ENCODE measurements around the gene DPP10.

Gene DPP10

DNA sequence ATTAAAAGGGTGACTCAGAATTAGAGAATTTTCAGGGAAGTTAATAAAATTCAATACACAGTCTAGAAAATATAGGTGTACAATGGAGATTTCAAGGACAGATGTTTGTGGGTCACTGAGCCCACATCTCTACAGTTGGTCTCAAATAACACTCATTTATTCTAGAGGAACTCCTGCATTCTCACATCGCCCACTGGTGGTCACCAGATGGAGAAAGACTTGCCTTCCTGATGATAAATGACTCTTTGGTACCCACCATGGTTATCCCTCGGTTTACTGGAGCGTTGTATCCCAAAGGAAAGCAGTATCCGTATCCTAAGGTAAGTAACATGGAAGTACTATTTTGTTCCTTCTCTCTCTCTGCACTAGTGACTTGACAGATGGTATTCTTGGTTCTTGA lies 1297.1 kb downstream of the DPP10 start:
- DNase-seq (ENCODE audit: low read depth) = no peak

DNA sequence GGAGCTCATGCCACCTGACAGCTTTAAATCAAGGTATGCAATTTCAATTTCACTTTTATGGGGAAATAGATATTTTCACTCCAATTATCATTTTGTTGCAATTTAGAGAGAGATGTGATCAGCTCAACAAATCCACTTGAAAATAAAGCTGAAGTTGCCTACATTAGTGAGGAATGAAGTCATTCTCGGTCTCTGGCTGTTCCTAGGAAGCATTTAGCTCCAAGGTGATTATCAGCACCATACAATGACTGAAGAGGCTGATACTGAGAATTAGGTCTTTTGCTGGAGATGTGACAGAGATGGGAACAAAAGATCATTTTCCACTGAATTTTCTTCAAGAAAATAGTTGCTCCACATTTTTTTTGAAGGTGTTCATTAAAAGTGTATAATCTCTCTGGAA lies 1303.7 kb downstream of the DPP10 start:
- no peak for DNase-seq (ENCODE audit: low read depth)

DNA sequence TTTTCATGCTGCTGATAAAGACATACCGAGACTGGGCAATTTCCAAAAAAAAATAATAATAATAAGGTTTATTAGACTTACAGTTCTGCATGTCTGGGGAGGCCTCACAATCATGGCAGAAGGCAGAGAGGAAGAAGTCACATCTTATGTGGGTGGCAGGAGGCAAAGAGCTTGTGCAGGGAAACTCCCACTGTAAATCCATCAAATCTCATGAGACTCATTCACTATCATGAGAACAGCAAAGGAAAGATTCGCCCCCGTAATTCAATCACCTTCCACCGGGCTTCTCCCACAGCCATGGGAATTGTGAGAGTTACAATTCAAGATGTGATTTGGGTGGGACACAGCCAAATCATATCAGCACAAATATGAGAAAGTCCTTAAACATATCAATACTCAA lies 1314.8 kb downstream of the DPP10 start:
- DNase-seq (ENCODE audit: low read depth) = no peak

DNA sequence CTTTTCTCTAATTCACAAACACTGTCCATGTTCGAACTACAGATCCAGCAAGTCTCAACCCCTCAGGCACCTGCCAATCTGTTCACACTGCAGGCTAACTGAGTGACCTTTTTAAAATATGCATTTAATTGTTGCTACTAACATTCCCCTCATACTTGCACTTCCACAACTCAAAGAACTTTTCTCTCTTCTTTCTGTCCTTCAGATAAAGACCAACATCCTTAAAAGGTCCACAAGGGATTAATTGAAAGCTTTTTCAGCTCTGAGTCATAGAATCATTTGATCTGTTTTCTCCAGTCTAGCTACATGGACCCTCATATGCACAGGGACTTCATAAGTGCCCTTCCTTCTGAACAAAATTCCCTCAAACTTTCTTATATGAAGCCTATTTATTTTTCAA lies 1321.2 kb downstream of the DPP10 start:
- no peak for DNase-seq (ENCODE audit: low read depth)

DNA sequence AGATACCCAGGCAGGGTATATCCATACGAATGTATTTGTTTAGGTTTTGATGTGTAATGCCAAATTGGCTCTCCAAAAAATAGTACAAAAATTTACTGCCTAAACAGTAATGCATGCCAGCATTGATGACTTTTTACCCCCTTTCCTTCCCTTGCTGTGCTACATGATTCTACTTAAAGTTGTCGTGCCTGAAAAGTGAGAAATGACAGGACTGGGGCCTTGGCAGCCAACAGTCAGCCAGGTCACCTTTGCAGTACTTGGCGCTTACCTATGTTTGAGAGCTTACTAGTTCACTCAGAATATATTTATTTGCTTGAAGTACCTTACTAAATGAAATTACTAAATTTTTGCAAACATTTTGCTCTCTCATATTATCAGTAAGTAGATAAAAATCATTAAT lies 1329.1 kb downstream of the DPP10 start:
- no peak for DNase-seq (ENCODE audit: low read depth)

DNA sequence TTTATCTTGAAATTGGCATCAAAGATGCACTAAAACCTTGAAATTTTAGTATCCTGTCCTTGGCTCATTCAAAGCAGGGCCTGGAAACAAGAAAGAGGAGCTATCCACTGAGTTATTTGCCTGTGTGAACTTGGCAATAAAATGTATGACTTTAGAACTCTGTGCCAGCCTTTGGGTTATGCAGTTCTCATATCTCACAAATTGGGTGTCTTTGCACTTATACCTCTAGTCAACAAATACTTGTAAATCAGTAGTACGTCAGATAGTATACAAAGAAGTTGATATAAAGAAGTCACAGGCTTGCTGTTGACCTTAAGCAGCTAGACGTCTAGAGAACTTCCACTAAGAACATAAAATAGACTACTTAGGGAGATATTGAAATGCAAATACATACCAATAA lies 1331.9 kb downstream of the DPP10 start:
- DNase-seq (ENCODE audit: low read depth) = no peak

DNA sequence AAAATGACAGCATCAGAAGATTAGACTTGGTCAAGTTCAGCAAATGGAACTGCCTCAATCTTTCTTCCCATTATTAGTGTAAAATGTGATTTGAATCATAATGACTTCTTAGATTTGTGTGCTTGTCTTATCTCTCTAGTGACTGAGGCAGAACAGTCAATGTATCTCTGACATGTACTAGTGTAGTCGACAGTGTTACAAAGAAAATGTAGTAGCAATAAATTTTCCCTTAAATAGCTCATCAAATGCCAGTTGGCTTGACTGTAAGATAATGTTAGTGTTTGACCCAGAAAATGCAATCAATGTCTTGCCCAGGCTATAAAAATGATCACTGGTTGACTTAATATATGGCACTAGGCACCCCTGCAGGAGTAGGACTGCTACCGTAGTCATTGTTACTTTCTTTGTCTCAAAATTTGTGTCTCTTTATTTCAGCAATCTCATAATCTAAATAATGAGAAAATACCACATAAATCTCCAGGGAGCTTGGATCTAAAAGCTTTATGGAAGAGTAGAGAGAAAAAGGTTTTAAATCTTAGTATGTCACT lies 1336.7 kb downstream of the DPP10 start:
- DNase-seq (ENCODE audit: low read depth) = no peak

DNA sequence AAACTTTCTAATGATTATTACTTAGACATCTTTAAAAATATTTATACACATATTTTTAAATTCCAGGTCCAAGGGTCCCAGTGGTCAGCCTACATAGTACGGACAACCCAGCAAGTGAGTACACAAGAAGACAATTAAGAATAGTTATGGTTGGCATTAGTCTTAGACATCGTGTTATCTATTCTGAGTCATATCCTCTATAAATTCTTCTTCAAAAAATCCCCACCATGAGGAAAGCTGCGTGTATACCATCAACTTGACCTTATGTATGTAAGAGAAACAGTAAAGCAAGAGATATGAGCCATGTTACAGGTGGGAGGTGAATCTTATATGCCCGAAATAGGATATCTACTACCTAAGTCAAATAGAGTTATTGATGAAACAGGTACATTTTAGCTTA lies 1339.8 kb downstream of the DPP10 start:
- DNase-seq (ENCODE audit: low read depth) = no peak

DNA sequence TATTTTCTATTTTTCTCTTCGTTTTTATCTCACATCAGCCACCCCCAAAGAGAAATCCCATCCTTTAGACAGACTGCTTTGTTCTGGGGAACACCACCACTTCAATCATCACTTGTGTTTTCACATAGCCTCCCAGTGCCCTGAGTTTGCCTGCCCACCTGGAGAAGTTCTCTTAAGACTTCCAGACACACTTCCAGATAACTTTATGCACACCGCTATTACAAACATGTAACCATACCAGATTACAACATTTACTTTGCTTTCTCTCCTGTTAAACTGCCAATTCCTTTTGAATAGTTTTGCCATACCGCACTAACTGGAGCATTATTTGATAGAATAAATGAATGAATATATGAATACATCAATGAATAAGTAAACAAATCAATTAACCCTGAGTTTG lies 1353.6 kb downstream of the DPP10 start:
- no peak for DNase-seq (ENCODE audit: low read depth)

DNA sequence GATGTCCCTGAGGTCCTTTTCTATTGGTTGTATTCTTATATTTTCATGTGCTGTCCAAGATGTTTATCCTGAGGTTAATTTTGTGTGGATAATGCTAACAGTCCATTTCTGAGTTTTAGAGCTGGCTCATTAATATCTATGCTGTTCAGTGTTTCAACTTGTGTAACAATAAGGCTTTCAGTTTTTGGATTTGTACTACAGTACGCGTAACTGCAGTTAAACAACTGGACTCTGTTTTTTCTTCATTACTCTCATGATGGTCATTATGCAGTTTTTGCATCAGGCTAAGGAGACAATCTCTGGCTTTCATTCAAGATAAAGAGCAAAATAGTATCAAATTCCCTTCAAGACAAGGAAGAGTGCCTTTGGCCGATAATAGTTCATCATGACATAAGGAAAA lies 1364.8 kb downstream of the DPP10 start:
- DNase-seq (ENCODE audit: low read depth) = no peak

DNA sequence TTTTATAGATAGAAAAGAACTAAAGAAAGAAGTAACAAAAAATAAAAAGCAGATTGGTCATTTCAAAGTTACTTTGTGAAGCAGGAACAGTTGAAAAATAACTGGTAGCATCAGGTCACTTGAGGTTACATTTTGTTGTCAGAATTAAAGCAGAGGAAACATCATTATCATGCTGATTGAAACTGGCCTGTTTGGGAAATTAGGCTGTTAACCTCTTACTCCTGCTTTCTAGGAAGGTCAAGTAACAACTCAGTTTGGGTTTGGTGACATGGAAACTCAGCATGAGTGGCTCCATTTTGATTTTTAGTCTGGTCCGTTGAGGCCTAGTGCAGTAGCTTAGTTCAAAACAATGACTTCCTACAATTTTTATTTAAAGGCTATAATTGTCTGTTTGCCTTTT lies 1383.5 kb downstream of the DPP10 start:
- DNase-seq (ENCODE audit: low read depth) = no peak

DNA sequence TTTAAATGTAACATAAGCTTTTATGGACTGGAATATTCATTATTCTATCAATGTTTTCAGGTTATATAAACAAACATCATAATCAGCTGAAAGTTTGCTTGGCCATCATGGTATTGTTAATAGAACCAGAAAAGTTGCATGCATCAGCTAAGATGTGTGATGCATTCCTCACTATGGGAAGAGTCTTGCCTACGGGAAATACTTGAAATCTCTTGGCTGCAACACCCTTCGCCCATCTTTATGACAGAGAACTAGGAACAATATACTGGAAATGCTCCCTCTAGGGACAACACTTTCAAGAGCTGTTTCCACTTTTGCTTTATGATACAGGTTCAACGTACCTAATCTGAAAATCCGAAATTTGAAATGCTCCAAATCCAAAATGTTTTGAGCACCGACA lies 1390.8 kb downstream of the DPP10 start:
- no peak for DNase-seq (ENCODE audit: low read depth)

DNA sequence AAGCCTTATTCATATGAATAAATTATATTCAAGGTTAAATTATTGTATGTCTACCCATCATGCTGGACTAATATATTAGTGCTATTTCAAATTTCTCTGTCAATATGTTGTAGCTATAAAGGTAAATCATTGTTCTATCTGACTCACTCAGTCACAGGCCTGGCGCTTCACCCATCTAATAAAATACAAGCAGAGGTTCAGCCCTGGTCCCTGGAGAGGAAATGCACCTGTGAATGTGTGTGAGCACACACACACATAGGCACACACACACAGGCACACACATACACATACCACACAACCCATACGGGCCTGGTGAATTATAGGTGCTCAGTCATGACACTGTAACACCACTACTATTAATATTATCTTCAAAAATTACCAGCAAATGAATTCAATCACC lies 1396.1 kb downstream of the DPP10 start:
- no peak for DNase-seq (ENCODE audit: low read depth)

DNA sequence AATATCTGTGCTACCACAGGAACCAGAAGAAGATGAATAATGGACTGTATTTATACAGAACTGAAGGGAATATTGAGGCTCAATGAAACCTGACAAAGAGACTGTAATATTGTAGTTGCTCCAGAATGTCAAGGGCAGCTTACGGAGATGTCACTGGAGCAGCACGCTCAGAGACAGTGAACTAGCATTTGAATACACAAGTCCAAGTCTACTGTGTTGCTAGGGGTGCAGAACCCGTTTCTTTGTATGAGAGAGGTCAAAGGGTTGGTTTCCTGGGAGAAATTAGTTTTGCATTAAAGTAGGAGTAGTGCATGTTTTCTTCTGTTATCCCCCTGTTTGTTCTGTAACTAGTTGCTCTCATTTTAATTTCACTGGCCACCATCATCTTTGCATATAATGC lies 1399.9 kb downstream of the DPP10 start:
- no peak for DNase-seq (ENCODE audit: low read depth)

DNA sequence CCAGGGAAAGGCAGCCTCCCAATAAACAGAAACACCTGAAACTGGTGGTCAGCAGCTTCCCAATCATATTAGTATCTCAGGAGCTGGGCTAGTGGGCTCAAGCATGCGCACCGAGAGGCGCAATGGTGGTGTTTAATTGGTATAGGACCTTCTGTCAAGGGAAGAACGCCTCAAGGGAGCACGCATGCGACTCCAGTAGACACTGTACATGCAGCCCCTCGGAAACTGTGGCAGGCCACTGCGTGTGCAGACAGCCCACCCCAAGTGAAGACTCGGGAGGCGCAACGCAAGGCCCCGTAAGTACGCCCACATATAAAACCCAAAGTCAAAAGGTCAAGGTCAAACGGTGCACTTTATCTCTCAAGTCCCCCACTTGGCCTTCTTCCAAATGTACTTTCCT lies 1405.8 kb downstream of the DPP10 start:
- DNase-seq (ENCODE audit: low read depth) = no peak

DNA sequence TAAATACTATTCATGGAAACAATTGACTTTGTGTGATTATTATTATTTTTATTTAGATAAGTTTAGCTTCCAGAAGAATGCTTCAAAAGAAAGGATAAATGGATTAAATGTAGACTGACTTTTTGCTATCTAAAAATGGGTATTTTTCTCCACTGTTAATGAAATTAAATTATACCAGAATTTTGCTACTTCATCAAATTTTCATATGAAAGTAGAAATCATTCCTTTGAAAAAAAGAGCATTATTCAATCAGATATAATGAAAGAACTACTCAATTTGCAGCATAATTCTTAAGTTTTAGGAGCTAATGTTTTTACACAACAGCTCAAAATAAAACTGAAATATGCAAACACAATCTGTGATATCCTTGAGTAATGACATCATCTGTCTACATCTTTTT lies 1424.6 kb downstream of the DPP10 start:
- no peak for DNase-seq (ENCODE audit: low read depth)

DNA sequence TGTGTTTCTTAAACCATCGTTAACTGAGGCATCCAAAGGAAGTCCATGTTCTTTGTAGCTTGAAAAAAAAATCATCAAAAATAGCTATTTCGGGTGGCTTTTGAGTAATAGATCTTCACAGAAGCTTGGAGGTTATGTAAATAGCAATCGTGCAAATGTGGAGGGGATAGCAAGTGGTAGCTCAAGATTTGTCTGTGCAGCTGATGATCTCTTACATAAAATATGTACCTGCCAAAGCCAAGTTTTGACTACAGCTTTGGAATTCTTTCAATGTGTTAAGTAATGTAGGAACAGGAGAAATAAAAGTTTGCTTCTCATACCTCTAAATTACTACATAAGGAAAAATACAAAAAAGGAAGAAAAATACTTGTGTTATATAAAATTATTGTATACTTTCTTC lies 1432.0 kb downstream of the DPP10 start:
- DNase-seq (ENCODE audit: low read depth) = no peak

DNA sequence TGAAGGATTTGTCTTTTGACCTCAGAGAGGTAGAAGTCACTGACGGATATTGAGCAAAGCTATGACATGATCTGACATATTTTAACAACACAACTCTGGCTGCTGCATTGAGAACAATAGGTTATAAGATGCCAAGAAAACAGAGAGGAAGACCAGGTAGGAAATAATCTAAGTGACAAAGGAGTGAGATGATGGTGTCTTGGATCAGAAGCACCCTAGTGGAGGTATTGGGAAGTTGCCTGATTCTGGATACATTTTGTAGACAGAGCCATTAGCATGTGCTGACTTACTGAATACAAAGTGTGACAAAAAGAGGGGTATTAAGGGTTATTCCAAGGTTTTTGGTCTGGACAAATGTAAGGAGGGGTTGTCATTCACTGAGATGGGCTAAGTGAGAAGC lies 1438.1 kb downstream of the DPP10 start:
- DNase-seq (ENCODE audit: low read depth) = no peak

DNA sequence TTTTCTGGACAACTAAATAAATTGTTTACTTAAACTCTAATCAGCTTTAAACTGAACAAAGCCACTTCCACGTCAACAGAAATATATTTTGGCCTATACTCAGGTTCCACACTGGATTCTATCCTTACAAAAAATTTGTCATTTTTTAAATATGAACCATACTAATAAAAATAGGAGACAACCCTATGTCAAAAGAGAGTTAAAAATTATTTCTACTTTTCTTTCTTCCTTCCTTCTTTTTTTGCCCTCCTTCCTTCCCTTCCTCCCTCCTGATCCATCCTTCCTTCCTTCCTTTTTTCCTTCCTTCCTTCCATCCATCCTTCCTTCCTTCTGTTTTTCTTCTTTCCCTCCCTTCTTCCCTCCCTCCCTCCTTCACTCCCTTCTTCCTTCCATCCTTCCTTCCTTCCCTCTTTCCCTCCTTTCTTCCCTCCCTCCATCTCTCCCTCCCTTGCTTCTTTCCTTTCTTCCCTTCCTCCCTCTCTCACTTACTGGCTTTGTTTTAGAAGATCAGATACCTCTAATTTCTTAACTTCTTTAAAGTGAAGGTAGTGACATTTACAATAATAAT lies 1444.9 kb downstream of the DPP10 start:
- DNase-seq (ENCODE audit: low read depth) = no peak

Measured in activated T-cell treated with anti-CD3 and anti-CD28 coated beads for 48 hours (primary cell).